Activated effector memory CD4-positive, alpha-beta T cell treated with Interleukin-2 at 50 U/mL for 16 hours (primary cell): ENCODE measurements around the gene OR2A12.
"Not testable (repeated sequence)": the region's sequence is repeated elsewhere in the genome, so short reads cannot be mapped to it uniquely, and the experiment has no call there.

Source experiments
- DNase-seq: peaks from one replicate; pipeline ENCODE4 v3.0.0-alpha.2; 2020

Gene OR2A12

DNA sequence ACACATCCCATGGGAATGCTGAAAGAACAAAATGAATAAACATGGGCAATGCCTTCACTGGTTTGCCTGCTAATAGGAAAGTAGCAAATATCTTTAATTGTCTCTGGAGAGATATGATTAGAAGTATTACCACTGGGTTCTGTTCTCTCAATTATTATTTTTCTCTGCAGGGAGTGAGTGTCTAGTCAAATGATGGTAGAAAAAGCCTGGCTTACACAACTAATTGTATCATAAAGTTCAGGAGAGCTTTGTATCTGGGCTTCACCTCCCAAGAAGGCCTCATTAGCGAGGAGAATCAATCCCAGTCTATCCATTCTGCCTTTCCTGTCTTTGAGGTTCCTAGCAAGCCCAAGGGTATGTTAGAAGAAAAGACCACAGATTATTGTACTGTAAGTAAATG lies 36.8 kb downstream of the OR2A12 start, which contains the start of gene OR2A14:
Gene OR2A14, plus strand, starts transcription at position 301 of the 400 bp plus-strand sequence. CDS start 5,937 bp downstream, outside the sequence.
- no peak for DNase-seq

DNA sequence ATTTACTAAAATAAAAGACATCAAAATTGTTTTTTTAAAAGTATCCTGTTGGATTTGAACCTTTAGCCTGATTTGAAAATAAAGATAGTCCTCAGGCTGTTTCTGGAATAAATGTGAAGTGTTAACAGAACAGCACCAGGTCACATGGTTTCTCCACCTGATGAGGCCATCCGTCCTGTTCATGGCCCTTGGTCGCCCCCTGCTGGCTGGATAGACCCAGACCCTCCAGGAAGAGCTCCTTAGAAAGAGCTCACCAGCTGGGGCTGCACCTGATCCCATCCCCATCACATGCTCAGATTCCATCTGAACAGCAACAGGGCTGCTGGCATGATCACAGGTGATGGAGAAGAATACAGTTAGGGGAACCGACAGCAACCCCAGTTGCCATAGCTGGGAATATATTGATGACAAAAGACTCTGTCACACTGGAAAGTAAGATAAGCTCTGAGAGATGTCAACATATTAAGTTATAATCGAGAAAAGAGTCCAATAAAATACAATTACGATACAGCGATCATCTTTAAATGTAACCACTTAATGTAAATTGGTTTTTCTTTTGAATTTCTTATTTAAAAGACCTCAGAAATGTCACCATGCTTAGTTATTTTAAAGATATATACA lies 41.7 kb downstream of the OR2A12 start:
- DNase-seq, result peak; percentile 69

DNA sequence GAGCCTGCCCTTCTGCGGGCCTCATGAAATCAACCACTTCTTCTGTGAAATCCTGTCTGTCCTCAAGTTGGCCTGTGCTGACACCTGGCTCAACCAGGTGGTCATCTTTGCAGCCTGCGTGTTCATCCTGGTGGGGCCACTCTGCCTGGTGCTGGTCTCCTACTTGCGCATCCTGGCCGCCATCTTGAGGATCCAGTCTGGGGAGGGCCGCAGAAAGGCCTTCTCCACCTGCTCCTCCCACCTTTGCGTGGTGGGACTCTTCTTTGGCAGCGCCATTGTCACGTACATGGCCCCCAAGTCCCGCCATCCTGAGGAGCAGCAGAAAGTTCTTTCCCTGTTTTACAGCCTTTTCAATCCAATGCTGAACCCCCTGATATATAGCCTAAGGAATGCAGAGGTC lies 43.5 kb downstream of the OR2A12 start:
- DNase-seq, result not testable (repeated sequence)

DNA sequence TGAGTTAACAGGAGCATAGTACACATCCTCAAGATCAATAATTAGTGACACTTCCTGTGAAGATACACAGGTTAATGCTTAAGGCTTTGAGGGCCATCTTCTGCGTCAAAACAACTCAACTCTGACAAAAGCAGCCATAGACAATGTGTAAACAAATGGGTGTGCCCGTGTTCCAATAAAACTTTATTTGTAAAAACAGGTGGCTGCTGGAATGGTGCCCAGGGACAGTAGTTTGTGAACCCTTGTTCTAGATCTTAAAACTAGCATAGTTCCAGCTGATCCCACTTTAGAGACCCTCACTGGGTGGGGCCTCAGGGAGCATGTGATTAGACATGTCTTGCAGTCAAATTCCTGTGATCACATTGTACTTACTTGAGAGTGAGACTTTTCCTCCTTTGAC lies 44.7 kb downstream of the OR2A12 start:
- DNase-seq, result no peak

DNA sequence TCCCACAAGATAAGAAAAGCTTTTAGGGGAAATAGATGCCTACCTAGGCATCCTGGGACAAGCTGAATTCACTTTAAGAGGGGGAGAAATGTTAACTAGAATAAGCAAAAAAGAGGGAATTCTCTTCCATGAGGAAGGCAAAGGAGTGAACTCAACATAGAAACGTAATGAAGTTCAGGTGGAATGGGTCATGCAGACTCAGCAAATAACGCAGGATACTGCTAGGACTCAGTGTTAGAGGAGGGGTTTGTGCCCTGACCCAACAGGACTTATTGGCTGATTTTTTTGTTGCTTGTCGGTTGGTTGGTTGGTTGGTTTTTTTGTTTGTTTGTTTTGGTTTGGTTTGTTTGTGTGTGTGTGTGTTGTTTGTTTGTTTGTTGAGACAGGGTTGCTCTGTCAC lies 46.2 kb downstream of the OR2A12 start:
- DNase-seq, result no peak

DNA sequence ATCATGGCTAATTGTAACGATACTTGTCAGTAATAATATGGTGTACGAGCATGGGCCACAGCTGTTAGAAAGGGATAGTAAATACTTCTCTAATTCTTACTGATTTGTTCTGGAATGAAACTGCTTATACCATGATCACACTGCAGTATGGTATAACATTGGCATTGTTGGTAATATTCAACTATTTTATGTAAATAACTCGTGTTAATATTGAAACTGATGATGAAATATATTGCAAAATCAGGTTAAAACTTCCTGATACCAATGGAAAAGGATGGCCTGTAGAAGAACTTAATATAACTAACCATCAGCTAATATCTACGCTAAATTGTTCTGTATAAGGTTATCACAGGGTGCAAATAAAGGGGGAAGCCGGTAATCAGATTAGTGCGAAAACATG lies 47.2 kb downstream of the OR2A12 start:
- no peak for DNase-seq

DNA sequence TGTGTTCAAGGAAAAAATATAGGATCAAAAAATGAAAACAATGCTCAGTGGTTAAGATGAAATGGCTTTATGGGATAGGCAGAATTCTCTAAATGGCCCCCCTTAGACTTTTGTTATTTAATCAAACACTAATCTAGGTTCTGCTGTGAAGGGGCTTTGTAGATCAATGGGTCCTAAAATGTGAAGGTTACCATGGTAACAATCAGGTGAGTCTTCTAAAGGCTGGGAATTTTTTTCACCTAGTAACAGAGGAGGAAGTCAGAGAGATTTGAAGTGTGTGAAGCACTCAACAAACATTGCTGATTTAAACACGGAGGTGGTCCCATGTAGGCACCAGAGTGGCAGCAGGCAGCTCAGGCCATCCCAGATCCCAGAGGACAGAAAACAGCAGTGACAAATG lies 48.0 kb downstream of the OR2A12 start:
- DNase-seq, result no peak

DNA sequence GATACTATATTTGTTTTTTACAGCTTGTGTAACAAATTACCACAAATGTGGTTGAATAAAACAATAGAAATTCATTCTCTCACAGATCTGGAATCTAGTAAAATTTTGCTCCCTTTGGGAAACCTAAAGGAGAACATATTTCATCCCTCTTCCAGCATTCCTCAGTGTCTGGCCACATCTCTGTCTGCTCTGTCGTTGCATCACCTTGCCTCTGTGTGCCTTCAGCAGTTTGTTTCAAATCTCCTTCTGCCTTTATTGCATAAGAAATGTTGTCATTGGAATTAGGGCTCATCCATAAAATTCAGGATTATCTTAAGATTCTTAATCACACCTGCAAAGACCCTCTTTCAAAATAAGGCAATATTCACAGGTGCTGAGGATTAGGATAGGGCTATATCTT lies 51.4 kb downstream of the OR2A12 start:
- no peak for DNase-seq

DNA sequence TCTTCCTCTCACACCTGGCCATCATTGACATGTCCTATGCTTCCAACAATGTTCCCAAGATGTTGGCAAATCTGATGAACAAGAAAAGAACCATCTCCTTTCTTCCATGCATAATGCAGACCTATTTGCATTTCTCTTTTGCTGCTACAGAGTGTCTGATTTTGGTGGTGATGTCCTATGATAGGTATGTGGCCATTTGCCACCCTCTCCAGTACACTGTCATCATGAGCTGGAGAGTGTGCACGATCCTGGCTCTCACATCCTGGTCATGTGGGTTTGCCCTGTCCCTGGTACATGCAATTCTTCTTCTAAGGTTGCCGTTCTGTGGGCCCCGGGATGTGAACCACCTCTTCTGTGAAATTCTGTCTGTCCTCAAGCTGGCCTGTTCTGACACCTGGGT lies 56.1 kb downstream of the OR2A12 start:
- no peak for DNase-seq

DNA sequence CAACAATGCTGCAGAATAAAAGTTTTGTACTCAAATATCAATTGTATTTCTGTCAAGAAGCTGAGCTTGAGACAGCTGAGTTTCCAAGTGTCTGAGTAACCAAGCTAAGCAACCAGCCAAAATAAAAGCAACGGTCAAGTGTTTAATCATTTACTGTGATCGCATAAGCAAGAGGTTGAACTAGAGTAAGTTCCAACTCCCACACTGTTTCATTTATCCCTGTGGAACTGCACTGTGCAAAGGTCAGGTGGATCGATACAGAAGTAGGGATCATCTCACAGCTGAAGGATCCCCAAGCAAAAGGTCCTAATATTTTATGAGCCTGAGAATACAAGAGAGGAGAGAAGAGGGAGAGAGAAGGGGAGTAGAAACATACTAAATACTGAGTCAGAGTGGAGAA lies 58.3 kb downstream of the OR2A12 start:
- DNase-seq, result no peak

DNA sequence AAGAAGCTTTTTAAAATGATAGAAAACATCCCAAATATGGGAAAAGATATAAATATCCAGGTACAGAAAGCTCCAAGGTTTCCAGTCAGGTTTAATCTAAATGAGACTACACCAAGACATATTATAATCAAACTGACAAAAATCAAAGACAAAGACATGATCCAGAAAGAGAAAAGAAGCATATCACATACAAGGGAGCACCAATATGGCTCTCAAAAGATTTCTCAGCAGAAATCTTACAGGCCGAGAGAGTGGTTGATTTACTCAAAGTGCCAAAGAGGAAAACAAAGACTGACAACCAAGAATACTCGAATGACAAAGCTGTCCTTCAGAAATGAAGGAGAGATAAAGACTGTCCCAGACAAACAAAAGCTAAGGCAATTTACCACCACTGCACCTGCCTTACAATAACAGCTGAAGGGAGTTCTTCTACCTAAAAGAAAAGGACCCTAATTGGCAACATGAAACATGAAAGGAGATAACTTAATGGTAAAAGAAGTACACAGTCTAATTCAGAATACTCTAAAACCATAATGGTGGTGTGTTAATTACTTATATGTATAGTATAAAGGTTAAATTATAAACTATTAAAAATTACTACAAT lies 62.2 kb downstream of the OR2A12 start:
- DNase-seq, result no peak
